Erythroblast (primary cell): ENCODE measurements around the gene CDH15.
"Not testable (repeated sequence)": the region's sequence is repeated elsewhere in the genome, so short reads cannot be mapped to it uniquely, and the experiment has no call there.

ENCODE experiments used
- DNase-seq, 2 experiments: peaks; one replicate each; lab custom pipeline; 2025; lab: John Stamatoyannopoulos, UW
- GATA1 ChIP-seq: IDR thresholded peaks from 2 replicates; pipeline ENCODE4 v1.6.1; 2011; ENCODE audit warnings: low read depth, mild to moderate bottlenecking, control low read depth, low read length, moderate library complexity
- POLR2A ChIP-seq: IDR thresholded peaks from 2 replicates; pipeline ENCODE4 v1.6.1; 2011; ENCODE audit warnings: mild to moderate bottlenecking, low read length

CDH15 gene

DNA sequence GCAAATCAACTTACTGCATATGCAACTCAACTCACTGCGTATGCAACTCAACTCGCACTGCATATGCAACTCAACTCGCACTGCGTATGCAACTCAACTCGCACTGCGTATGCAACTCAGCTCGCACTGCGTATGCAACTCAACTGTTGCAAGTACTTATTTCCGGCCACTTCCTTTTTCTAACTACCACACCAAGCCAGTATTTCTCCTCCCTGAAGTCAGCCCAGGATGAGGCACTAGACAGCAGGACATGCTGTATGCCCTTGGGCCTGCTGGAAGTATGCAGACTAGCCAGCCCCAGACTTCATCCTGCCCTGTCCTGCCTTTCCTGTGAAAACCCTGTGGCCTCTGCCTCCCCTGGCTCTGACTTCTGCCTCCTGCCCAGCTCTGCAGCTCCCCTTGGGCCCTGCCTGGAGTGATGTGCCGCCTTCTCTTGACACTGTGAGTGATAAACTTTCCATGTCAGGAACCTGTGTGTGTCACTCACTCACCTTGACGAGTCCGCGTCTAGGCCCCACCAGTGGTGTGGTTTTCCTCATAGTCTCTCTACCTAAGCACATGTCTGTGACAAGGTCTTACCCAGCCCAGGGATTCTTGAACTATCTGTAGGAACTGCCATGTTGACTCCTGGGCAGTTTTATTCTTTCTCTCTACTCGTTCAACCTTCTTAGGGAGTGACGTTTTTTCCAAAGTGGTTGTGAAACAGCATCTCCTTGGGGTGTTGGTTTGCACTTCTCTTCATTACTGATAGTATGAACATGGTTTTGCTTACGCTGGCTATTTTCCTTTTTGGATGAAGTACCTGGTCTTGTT lies 62.3 kb downstream of the CDH15 start:
- no peak for DNase-seq

DNA sequence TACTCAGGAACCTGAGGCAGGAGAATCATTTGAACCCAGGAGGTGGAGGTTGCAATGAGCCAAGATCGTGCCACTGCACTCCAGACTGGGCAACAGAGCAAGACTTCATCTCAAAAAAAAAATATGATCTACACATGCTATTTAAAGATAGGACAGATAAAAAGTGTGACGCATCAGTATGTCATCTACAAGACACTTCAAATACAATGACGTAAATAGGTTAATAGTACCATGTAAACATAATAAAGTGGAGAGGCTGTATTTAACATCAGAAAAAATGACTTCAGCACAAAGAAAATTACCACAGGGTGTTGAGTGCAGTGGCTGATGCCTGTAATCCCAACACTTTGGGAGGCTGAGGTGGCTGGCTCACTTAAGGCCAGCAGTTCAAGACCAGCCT lies 66.2 kb downstream of the CDH15 start:
- no peak for TF ChIP-seq GATA1
- no peak for TF ChIP-seq POLR2A
- DNase-seq = no peak

More for the DNA sequence above, 62.3 kb downstream of the CDH15 start:
- TF ChIP-seq GATA1 (no peak), POLR2A (no peak)

DNA sequence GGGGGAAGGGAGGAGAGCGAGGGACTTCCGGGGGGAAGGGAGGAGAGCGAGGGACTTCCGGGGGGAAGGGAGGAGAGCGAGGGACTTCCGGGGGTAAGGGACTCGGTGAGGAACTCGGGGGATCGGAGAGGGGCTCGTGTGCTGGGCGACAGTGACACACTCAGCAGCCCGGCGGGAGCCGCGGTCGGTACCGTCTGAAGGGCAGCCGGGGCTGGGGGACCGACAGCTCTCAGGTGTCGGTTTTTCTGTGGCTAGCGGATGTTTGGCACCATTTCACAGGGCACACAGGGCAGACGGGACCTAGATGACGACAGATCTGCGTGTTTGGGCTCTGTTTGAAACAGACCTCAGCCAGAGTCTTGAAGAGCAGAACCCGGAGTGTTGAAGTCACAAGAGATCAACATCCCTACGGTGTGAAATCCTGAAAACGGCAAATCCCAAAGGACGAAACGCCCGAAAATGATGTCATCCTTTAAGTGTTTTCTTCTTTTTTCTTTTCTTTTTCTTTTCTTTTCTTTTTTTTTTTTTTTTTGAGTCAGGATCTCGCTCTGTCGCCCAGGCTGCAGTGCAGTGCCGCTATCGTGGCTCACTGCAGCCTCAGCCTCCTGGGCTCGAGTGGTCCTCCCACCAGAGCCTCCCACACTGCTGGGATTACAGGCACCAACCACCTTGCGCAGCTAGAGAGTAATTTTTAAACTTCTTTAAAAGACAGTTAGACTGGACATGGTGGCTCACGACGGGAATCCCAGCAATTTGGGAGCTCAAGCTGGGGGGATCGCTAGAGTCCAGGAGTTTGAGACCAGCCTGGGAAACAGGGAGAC lies 69.8 kb downstream of the CDH15 start:
- peak; percentile 86 for DNase-seq
- peak; percentile 94 for TF ChIP-seq POLR2A
- TF ChIP-seq GATA1 = no peak

DNA sequence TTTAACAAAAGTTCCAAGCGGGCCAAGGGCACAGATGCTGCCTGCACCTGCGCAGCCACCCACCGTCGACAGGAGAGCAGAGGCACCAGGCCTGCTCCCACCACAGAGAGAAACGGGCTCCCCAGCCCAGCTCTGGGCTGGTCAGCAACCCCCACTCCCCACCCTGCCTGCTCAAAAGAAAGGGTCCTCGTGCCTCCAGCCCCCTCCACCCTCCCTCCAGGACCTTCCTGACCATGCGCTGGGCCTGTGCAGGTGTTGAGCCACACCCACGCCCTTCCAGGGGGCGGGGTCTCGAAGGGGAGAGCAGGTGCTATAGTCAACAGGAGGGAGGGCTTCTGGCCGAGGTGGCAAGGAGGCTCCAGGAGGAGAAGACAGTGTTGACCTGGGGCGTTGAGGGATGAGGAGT lies 71.2 kb downstream of the CDH15 start:
- DNase-seq = no peak
- TF ChIP-seq POLR2A = no peak
- no peak for TF ChIP-seq GATA1

DNA sequence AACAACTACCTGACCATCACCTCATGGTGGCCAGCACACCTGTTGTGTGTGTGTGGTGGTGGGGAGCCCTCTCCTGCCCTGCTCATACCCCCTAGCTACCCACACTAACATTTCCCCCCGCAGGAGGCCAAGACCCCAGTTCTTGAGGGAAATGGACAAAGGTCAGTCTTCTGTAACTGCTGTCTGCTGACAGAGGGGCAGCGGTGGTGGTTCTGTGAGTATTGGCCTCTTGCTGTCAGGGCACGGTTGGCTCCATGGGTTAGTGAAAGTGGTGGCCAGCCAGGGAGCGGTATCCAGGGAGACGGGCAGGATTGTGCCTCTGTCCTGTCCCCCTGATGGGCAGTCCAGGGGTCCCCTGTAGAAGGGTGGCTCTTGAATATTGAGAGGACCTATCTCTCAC lies 72.1 kb downstream of the CDH15 start:
- no peak for DNase-seq

DNA sequence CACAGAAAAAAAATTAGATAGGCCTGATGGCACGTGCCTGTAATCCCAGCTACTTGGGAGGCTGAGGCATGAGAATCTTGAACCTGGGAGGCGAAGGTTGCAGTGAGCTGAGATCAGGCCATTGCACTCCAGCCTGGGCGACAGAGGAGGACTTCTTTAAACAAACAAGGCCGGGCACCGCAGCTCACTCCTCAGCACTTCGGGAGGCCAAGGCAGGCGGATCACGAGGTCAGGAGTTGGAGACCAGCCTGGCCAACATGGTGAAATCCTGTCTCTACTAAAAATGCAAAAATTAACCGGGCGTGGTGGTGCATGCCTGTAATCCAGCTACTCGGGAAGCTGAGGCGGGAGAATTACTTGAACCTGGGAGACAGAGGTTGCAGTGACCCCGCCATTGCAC lies 72.7 kb downstream of the CDH15 start:
- not testable (repeated sequence) for DNase-seq

More for the DNA sequence above, 72.1 kb downstream of the CDH15 start:
- no peak for TF ChIP-seq POLR2A
- TF ChIP-seq GATA1 = no peak

DNA sequence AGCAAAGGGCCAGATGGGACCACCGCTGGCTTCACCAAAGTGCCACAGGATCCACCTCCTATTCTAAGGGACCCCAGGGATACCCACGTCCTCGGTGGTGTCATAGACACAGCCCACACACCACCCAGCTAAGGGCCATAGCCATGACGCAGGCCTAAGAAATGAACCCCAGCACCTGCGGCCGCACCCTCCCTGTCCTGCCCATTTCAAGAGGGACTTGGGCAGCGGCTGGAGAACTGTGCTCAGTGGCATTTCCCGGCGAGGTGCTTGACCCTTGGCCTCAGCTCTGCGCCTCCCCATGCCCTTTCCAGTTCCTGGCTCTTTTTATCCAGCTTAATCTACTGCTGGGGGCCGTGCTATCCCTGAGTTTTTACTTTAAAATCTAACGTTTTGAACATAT lies 73.2 kb downstream of the CDH15 start:
- DNase-seq = no peak
- TF ChIP-seq POLR2A (no peak), GATA1 (no peak)
